Measurements from ENCODE around the gene PEX14.
"Not testable (repeated sequence)": the region's sequence is repeated elsewhere in the genome, so short reads cannot be mapped to it uniquely, and the experiment has no call there.

Gene PEX14

DNA sequence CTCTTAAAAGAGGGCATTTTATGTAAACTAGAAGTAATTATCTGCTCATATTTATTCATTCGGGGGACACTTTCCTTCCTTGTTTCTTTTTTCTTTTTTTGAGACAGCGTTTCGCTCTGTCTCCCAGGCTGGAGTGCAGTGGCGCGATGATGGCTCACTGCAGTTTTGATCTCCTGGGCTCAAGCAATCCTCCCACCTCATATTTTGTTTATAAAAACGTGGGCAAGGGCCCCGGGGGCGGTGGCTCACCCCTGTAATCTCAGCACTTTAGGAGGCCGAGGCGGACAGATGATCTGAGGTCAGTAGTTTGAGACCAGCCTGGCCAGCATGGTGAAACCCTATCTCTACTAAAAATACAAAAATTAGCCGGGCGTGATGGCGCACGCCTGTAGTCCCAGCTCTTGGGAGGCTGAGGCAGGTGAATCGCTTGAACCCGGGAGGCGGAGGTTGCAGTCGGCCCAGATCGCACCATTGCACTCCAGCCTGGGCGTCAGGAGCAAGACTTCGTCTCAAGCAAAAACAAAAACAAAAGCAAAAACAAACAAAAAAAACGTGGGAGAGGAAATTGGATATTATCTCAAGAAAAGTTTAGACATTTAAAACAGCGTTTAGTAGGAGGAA, 1.5 kb upstream of the PEX14 start:
- Histone ChIP-seq H3K4me1 (ENCODE audit: control insufficient read depth, insufficient read depth, low read length) (peaks cover 13% of the 10 kb centered on the region; the same call in 1 of the 2 replicates), H3K27ac (ENCODE audit: low read depth, low read length) (no peak overlapping the region), H3K27me3 (ENCODE audit: control insufficient read depth, insufficient read depth, low read length) (no peaks in the 10 kb centered on the region), H3K9ac (ENCODE audit: low read depth, low read length) (no peak overlapping the region), H3K9me3 (ENCODE audit: control insufficient read depth, insufficient read depth, low read length) (no peaks in the 10 kb centered on the region), H3K36me3 (ENCODE audit: control insufficient read depth, insufficient read depth, low read length) (peaks cover 17% of the 10 kb centered on the region), H3K4me3 (ENCODE audit: low read depth, low read length) (0 out of 2 replicates have a peak overlapping the region, but pooled peaks have one; percentile 89)

GRCh38 chr1:10474309-10474612, 489 bp upstream of the PEX14 start:
- not testable (repeated sequence) for H3K27me3 ChIP-seq (ENCODE audit: control insufficient read depth, insufficient read depth, low read length); H3K9ac ChIP-seq (ENCODE audit: low read depth, low read length); H3K36me3 ChIP-seq (ENCODE audit: control insufficient read depth, insufficient read depth, low read length); H3K9me3 ChIP-seq (ENCODE audit: control insufficient read depth, insufficient read depth, low read length); H3K27ac ChIP-seq (ENCODE audit: low read depth, low read length)
- H3K4me3 ChIP-seq (ENCODE audit: low read depth, low read length): peak overlapping the region; percentile 93
- H3K4me1 ChIP-seq (ENCODE audit: control insufficient read depth, insufficient read depth, low read length): peaks cover 13% of the 10 kb centered on the region; the same call in 1 of the 2 replicates

GRCh38 chr1:10475510-10475909, 760 bp downstream of the PEX14 start:
- Histone ChIP-seq H3K27ac (ENCODE audit: low read depth, low read length) (peak overlapping the region; percentile 79), H3K27me3 (ENCODE audit: control insufficient read depth, insufficient read depth, low read length) (no peaks in the 10 kb centered on the region)

DNA sequence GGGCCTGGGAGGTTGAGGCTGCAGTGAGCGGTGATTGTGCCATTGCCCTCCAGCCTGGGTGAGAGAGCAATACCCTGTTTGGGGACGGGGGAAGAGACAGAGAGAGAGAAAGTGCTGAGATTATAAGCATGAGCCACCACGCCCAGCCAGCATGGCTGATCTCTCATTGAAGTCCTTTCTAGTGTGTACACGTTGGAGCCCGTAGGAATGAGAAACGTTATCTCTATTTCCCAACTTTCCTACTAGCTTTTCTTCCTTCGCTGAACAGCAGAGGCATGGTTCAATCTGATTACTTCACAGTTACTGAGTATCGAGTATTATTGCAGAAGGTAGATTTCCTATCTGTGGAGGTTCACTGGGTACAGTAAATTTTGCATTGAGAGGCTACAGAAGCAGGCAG, 4.5 kb downstream of the PEX14 start:
- peaks cover 6% of the 10 kb centered on the region; the same call in 1 of the 2 replicates for H3K4me1 ChIP-seq (ENCODE audit: control insufficient read depth, insufficient read depth, low read length)
- no peak overlapping the region for H3K27ac ChIP-seq (ENCODE audit: low read depth, low read length)
- no peaks in the 10 kb centered on the region for H3K27me3 ChIP-seq (ENCODE audit: control insufficient read depth, insufficient read depth, low read length)
- no peaks in the 10 kb centered on the region for H3K9me3 ChIP-seq (ENCODE audit: control insufficient read depth, insufficient read depth, low read length)
- H3K9ac ChIP-seq (ENCODE audit: low read depth, low read length): no peak overlapping the region
- no peaks in the 10 kb centered on the region; the same call in 1 of the 2 replicates for H3K36me3 ChIP-seq (ENCODE audit: control insufficient read depth, insufficient read depth, low read length)
- no peak overlapping the region for H3K4me3 ChIP-seq (ENCODE audit: low read depth, low read length)

More at GRCh38 chr1:10475510-10475909, 760 bp downstream of the PEX14 start:
- Histone ChIP-seq H3K4me1 (ENCODE audit: control insufficient read depth, insufficient read depth, low read length) (peaks cover 13% of the 10 kb centered on the region; the same call in 1 of the 2 replicates), H3K4me3 (ENCODE audit: low read depth, low read length) (peak overlapping the region; percentile 93), H3K9me3 (ENCODE audit: control insufficient read depth, insufficient read depth, low read length) (no peaks in the 10 kb centered on the region), H3K36me3 (ENCODE audit: control insufficient read depth, insufficient read depth, low read length) (no peaks in the 10 kb centered on the region; the same call in 1 of the 2 replicates), H3K9ac (ENCODE audit: low read depth, low read length) (peak overlapping the region; percentile 73)

DNA sequence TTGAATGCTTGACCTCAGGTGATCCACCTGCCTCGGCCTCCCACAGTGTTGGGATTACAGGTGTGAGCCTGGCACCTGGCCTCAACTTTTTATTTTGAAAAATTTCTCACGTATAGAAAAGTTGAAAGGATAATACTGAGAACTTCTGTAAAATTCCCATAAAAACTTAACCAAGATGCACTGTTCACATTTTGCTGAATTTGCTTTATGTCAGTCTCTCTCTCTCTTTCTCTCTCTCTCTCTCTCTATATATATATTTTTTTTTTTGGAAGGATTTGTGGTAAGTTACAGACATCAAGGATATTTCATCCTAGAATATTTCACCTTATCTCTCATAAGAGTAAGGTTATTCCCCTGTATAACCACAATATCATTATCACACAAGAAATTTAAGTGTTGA, 5.9 kb downstream of the PEX14 start:
- Histone ChIP-seq H3K4me3 (ENCODE audit: low read depth, low read length) (no peak overlapping the region), H3K9me3 (ENCODE audit: control insufficient read depth, insufficient read depth, low read length) (no peaks in the 10 kb centered on the region), H3K4me1 (ENCODE audit: control insufficient read depth, insufficient read depth, low read length) (peaks cover 6% of the 10 kb centered on the region; the same call in 1 of the 2 replicates), H3K27me3 (ENCODE audit: control insufficient read depth, insufficient read depth, low read length) (no peaks in the 10 kb centered on the region), H3K9ac (ENCODE audit: low read depth, low read length) (no peak overlapping the region), H3K27ac (ENCODE audit: low read depth, low read length) (no peak overlapping the region), H3K36me3 (ENCODE audit: control insufficient read depth, insufficient read depth, low read length) (no peaks in the 10 kb centered on the region; the same call in 1 of the 2 replicates)

GRCh38 chr1:10484521-10484920, 9.8 kb downstream of the PEX14 start:
- no peaks in the 10 kb centered on the region for H3K9me3 ChIP-seq (ENCODE audit: control insufficient read depth, insufficient read depth, low read length)
- no peaks in the 10 kb centered on the region; the same call in 1 of the 2 replicates for H3K36me3 ChIP-seq (ENCODE audit: control insufficient read depth, insufficient read depth, low read length)
- H3K4me1 ChIP-seq (ENCODE audit: control insufficient read depth, insufficient read depth, low read length): no peaks in the 10 kb centered on the region
- no peak overlapping the region for H3K9ac ChIP-seq (ENCODE audit: low read depth, low read length)
- H3K27ac ChIP-seq (ENCODE audit: low read depth, low read length): no peak overlapping the region
- H3K27me3 ChIP-seq (ENCODE audit: control insufficient read depth, insufficient read depth, low read length): no peaks in the 10 kb centered on the region
- no peak overlapping the region for H3K4me3 ChIP-seq (ENCODE audit: low read depth, low read length)

- no peaks in the 10 kb centered on the region for H3K36me3 ChIP-seq (ENCODE audit: control insufficient read depth, insufficient read depth, low read length)
- no peak overlapping the region for H3K9ac ChIP-seq (ENCODE audit: low read depth, low read length)
- H3K27me3 ChIP-seq (ENCODE audit: control insufficient read depth, insufficient read depth, low read length): no peaks in the 10 kb centered on the region
- peaks cover 9% of the 10 kb centered on the region; the same call in 1 of the 2 replicates for H3K4me1 ChIP-seq (ENCODE audit: control insufficient read depth, insufficient read depth, low read length)
- no peak overlapping the region for H3K4me3 ChIP-seq (ENCODE audit: low read depth, low read length)
- H3K27ac ChIP-seq (ENCODE audit: low read depth, low read length): peak overlapping the region; percentile 81
- no peaks in the 10 kb centered on the region for H3K9me3 ChIP-seq (ENCODE audit: control insufficient read depth, insufficient read depth, low read length)
Observed at GRCh38 chr1:10489291-10490055, 14.7 kb downstream of the PEX14 start.

- Histone ChIP-seq H3K36me3 (ENCODE audit: control insufficient read depth, insufficient read depth, low read length) (no peaks in the 10 kb centered on the region), H3K4me3 (ENCODE audit: low read depth, low read length) (no peak overlapping the region), H3K4me1 (ENCODE audit: control insufficient read depth, insufficient read depth, low read length) (peaks cover 13% of the 10 kb centered on the region), H3K9ac (ENCODE audit: low read depth, low read length) (no peak overlapping the region), H3K27ac (ENCODE audit: low read depth, low read length) (peak overlapping the region; percentile 81), H3K27me3 (ENCODE audit: control insufficient read depth, insufficient read depth, low read length) (no peaks in the 10 kb centered on the region), H3K9me3 (ENCODE audit: control insufficient read depth, insufficient read depth, low read length) (no peaks in the 10 kb centered on the region)
Observed at GRCh38 chr1:10490286-10490970, 15.7 kb downstream of the PEX14 start.

DNA sequence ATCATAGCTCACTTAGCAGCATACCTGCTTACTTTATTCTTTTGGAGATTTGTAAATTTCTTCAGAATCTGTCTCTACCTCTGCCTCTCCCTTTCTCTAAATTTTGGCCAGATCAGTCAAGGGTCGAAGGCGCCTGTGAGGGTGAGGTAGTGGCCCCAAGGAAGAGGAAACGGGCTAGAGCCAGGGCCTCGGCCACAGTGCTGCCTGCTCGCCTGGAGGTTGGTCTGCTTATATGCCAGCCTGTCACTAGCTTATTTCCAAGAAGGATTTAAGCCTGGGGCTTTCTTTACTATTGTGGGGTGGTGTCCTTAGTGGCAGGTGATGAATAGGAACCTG, 19.6 kb downstream of the PEX14 start:
- Histone ChIP-seq H3K9me3 (ENCODE audit: control insufficient read depth, insufficient read depth, low read length) (no peaks in the 10 kb centered on the region), H3K36me3 (ENCODE audit: control insufficient read depth, insufficient read depth, low read length) (no peaks in the 10 kb centered on the region), H3K9ac (ENCODE audit: low read depth, low read length) (no peak overlapping the region), H3K27ac (ENCODE audit: low read depth, low read length) (no peak overlapping the region), H3K4me3 (ENCODE audit: low read depth, low read length) (no peak overlapping the region), H3K27me3 (ENCODE audit: control insufficient read depth, insufficient read depth, low read length) (no peaks in the 10 kb centered on the region), H3K4me1 (ENCODE audit: control insufficient read depth, insufficient read depth, low read length) (peaks cover 13% of the 10 kb centered on the region)

GRCh38 chr1:10494754-10495474, 20.2 kb downstream of the PEX14 start:
- Histone ChIP-seq H3K9ac (ENCODE audit: low read depth, low read length) (no peak overlapping the region), H3K4me1 (ENCODE audit: control insufficient read depth, insufficient read depth, low read length) (peaks cover 11% of the 10 kb centered on the region), H3K9me3 (ENCODE audit: control insufficient read depth, insufficient read depth, low read length) (no peaks in the 10 kb centered on the region), H3K4me3 (ENCODE audit: low read depth, low read length) (no peak overlapping the region), H3K27me3 (ENCODE audit: control insufficient read depth, insufficient read depth, low read length) (no peaks in the 10 kb centered on the region), H3K36me3 (ENCODE audit: control insufficient read depth, insufficient read depth, low read length) (no peaks in the 10 kb centered on the region), H3K27ac (ENCODE audit: low read depth, low read length) (no peak overlapping the region)
